HT1080 (cell line): Measurements from ENCODE around the gene SS18L1. TPM values are rescaled to one million over a fixed set of nuclear protein-coding genes. Genes with fewer than 3 reads are reported as not detected.

Source experiments
- DNase-seq: peaks from one replicate; pipeline ENCODE4 v3.0.0-alpha.2; 2015; ENCODE audit warnings: low read depth
- total RNA-seq: library from RNA; depleted of rRNA; stranded (reverse); fragments of >200 nt; shearing (Covaris generic); gene quantifications from 2 replicates; pipeline ENCODE4 v1.2.3, GENCODE V29; 2014

The SS18L1 gene
- total RNA-seq, 1 experiment from 2014 or later, result 12.8 TPM

DNA sequence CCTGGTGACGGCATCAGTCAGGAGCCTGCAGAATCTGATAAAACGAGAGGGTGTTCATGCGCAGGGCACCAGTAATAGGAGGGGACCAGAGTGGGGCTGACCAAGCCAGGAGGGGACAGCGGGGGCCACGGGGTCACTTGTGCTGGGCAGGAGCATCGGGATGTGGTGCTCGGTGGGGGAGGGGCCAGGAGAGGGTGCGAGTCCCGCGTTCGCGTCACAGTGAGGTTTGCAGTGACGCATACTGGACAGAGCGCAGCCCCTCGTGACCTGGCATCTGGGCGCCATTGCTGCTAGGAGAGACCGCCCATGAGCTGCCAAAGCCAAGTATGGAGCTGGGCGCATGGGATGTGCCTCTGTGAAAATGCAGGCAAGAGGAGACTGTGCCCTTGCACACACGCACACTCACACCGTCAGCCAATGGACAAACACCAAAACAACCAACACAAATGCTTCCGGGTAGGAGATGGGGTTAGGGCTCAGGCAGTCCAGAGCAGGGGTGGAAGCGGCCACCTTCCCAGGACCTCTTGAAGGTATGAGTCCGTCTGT, 25.4 kb downstream of the SS18L1 start:
- DNase-seq, result no peak

DNA sequence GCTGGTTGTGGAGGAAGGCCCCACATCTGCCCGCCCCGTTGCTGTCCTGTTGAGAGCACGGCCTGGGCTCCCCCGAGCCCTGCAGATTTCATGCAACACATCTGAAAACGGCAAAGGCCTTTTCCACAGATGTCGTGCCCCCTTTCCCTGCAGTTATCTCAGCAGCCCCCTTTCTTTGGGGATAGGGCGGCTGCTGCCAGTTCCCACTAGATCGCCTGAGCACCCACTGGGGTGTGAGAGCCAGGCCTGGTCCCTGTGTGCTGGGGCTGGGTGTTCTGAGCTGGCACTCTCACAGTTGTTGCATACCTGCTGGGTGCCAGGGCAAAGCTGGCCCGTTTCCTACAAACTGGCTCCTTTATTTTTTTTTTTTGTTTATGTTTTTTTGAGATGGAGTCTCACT, 27.0 kb downstream of the SS18L1 start:
- no peak for DNase-seq

DNA sequence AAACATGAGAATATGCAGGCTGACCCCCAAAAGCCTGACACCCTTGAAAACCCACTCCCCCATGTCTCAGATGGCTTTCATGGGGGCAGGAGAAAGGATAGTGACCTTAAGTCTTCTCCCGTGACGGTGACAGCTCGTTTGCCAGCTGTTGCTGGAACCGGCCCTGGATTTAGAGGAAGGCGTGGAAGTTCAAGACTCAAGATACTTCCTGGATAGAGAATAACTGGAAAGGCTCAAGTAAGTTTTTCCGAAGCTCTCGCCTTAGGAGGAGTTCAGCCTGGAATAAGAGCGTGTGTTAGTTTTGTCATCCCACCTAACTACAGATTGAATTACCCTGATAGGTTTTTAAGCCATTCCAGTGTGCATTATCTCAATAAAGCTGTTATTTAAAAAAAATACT, 27.7 kb downstream of the SS18L1 start:
- no peak for DNase-seq

DNA sequence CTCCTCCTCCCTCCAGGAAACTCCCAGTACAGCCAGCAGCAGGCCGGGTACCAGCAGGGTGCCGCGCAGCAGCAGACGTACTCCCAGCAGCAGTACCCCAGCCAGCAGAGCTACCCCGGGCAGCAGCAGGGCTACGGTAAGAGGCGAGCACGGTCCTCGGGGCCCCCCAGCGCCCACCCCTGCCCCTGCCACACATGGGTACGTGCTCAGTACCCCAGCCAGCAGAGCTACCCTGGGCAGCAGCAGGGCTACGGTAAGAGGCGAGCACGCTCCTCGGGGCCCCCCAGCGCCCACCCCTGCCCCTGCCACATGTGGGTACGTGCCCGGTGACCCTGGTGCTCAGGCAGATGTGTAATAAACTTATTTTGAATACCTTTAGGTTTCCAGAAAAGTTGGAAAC, 29.1 kb downstream of the SS18L1 start:
- no peak for DNase-seq

DNA sequence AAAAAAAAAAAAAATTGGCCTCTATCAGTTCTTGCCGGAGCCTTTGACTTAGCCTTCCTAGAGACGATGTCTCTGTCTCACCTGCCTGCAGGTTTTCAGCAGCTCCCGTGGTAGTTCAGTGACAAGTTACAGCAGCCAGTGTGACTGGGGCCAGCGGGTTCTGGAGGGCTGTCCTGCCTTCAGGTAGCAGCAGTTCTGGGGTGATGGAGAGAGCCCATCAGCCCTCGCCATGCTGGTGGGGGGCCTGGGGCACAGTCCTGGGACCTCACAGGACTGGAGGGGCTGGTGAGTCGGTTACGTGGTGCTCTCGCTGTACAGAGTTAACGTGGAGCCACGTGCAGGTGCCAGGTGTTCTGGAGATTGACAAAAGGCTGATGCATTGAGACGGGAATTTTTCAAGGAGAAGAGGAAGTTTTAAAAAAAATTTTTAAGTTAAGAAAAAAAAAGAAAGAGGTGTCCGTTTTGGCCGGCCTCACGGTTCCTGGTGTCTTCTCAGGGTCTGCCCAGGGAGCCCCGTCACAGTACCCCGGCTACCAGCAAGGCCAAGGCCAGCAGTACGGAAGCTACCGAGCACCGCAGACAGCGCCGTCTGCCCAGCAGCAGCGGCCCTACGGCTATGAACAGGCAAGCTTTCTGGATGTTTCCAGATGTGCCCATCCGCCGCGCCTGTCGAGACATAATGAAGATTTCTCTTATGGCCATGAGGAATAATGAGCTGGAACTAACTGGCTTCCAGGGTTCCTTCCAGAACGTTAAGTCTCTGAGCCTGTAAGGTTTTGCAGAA, 30.6 kb downstream of the SS18L1 start:
- DNase-seq, result no peak

DNA sequence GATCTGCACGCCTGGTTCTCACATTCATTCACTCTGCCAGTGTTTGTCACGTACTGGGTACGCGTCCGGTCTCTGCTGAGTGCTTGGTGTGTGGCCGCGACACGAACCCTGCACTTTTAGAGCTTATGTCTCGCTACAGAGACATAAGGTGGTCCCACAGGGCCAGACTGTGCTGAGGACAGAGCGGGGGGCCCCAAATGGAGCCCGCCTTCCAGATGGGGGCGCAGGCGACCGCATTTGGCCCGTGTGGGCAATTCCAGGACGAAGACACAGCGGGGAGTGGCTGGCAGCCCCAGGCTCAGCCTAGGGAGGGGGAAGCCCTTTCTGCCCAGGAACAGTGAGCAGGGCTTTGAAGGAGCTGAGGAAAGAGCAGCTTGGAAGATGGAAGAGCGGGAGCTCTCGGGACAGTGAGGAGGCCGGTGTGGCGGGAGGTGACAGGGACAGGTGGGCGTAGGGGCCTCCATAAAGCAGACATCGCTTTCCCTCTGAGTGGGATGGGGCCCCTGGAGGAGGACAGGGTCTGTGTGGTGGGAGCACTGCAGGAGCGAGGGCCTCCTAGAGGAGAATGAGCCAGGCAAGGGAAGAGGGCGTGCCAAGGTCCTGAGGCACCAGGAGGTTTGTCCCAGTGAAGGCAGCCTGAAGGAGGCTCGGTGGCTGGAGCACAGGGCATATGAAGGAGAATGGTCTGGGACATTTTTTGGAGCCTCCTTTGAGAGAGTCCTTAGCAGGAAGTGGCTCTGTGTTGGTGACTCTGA, 31.5 kb downstream of the SS18L1 start:
- no peak for DNase-seq

DNA sequence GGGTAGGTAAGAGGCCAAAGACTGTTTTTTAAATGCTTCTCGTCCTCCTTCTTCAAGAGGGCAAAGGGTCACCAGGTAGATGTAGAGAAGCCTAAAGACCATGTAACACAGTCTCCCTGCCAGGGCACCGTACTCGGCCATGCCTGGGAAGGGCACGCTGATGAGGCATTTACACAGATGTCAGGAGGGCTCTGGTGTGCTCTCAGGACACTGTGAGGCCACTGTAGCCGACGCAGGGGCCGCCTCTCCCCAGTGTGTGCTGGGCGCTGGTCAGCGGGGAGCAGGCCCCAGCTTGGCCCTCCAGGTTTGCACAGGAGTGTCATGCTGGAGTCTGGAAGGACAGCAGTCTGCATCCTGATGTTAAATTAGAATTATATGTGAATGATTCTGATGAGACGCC, 32.1 kb downstream of the SS18L1 start:
- no peak for DNase-seq

DNA sequence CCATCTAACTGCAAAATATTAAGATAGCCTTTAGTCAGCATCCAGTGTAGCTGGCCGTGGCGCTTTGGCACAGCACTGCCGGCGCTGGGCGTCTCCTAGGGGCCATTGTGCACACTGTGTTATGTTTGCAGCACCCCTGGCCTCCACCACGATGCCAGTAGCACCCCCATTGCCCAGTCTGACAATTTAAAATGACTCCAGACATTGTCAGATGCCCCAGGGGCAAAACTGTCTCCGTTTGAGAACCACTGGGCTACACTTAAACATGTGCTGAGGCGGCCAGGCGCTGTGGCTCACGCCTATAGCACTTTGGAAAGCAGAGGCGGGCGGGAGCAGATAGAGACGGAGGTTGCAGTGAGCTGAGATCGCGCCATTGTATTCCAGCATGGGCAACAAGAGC, 33.3 kb downstream of the SS18L1 start:
- no peak for DNase-seq

DNA sequence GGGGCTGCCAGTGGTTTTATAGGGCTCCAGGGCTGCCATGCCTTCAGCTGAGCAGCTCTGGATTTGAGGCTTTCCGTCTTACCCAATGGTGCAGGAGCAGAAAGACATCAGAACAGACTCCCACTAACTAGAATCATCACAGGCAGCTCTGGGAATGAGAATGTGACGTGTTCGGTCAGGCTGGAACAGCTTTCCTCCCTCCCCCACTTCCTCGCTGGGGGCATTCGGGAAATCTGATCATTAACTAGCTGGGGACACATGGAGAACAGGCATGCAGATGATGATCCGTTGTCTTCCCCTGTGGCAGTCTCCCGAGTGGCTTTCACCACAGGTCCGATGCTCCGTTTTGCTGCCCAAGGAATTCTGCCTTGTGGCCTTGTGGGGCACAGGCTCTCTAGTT, 33.7 kb downstream of the SS18L1 start:
- DNase-seq, result no peak

DNA sequence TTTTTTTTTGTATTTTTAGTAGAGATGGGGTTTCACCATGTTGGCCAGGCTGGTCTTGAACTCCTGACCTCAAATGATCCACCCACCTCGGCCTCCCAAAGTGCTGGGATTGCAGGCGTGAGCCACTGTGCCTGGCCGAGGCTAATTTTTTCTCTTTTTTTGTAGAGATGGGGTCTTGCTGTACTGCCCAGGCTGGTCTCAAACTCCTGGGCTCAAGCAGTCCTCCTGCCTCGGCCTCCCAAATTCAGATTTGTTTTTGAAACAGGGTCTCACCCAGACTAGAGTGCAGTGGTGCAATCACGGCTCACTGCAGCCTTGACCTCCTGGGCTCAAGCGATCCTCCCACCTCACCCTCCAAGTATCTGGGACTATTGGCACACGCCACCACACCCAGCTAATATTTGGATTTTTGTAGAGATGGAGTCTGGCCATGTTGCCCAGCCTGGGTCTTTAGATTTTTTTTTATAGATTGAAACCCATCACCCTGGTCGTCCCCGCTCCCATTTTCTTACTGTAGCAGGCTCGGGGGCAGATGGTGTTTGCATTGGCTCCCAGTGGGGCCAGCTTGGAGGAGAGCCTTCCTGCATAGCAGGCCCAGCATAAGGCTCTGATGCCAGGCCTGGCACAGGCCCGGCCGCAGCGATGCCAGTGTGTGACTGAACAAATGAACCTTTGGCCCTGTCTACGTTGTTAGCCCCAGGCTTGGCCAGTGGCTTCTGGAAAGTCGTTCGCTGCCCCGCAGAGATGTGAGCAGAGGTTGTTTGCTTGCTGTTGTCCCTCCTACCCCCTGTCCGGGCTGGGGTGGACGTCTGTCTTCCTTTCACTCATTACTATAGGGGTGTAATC, 35.0 kb downstream of the SS18L1 start:
- no peak for DNase-seq

DNA sequence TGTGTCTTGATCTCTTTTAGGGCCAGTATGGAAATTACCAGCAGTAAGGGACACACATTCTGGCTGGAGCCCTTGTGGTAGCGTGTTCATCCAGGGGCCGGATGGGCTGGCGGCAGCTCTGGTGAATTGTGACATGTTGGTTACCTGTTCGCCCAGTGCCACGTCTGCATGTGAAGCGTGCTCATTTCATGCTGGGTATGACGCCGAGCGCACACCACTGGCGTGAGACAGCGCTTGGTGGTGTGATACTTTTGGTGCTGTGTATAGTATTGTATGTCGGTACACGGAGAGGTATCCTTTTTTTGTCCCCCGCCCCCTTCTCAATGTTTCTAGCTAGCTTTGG, 35.6 kb downstream of the SS18L1 start:
- no peak for DNase-seq

DNA sequence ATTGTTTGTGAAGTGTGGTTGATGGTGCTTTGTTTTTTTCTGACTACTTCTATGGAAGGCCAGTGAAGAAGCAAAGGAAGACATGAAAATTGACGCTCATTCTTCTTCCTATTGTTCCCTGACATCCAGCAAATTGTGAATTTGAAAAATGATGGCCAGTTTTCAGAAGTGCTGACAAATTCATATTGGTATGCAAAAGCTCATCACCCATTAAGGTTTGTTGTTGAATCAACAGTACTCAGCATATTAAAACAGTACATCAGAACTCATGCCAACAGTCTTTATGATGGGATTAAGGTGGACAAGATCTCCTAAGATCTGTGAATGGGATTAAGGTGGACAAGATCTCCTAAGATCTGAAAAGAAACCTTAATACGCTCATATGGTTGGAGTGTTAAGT, 38.2 kb downstream of the SS18L1 start:
- DNase-seq, result no peak

DNA sequence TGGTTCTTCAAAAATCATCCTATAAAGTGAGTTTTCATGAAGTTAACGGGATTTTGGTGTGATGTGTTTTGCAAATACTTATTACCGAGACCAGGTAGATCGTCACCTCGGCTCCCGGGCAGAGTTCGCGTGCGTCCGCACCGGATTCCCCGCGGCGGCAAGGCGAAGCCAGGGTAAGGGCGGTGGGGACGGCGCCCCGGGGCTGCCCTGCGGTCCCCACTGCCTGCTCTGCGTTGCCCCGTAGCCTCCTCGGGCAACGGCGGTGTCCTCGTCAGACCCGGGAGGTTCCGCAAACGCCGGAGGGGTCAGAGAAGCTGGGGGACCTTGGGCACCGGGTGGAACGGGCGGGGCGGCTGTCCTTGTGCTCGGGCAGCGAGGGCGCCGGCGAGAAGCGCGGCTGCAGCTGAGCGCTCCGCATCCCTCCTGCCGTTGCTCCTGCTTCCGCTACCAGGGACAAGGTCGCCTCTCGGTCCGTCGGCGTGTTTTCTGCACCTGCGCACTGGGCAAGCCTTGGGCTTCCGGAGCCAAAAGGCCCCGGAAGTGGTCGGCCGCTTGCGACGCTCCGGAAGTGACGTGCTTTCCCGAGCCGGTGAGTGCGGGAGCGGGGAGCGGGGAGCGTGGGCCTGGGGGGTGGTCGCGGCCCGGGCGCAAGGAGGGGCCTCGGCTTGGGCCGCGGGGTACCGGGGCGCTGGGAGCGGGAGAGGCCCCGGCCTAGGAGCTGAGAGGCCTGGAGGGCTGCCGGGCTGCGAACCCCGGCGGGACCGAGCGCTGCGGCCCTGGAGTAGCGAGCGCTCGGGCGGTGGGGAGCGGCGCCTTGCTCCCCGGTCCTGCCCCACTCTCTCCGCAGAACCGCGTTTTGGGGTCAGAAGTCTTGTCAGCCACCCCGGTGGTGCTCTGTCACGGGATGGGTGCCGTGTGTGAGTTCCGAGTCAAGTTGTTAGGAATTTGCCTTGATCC, 39.2 kb downstream of the SS18L1 start, which contains the start of gene MTG2:
MTG2 (plus strand) TSS at position 560 of the 957 bp plus-strand sequence. CDS start 10,393 bp downstream, outside the sequence.
- DNase-seq, result peak; percentile 90

DNA sequence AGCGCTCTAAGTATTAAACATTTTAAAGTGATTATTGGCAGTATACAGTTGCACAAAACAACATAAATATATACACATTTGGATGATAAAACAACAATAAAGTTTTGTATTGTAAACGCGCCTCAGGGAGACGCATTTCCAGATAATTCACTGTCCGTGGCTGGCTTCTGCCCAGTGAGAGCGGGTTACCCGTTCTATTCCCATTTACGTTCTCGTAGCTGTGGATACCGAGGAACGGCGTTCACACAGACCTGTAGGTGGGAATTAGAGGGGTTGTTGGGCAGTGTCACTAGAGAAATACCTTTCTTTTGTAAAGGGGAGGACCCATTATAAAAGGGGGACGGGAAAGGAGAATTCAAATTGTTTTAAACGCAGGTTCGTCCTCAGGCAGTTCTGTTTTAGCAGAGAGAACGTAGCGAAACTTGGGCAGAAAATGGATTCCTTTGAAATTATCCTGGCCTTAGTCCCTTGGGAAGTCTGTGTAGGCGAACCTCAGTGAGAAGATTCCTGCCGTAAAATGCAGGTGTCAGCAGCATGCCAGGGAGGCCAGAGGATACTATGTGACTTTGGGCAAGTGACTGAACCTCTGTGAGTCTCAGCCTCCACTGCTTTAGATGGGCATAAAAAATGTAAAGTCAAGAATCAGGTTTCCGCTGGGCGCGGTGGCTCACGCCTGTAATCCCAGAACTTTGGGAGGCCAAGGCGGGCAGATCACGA, 40.0 kb downstream of the SS18L1 start:
- no peak for DNase-seq

DNA sequence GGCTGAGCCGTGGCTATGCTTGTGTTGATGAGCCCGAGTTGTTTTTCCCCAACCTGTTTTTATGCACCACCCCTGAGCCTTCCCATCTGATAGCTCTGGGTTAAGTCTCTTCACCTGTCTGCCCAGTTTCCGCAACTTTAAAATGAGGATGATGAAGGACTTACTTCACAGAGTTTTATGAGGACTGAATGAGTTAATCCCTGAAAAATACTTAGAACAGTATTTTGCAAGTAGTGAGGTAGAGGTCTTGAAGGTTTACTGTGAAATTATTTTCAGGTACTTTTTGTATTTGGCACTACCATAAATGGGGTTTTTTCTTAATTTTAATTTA, 42.5 kb downstream of the SS18L1 start:
- no peak for DNase-seq

DNA sequence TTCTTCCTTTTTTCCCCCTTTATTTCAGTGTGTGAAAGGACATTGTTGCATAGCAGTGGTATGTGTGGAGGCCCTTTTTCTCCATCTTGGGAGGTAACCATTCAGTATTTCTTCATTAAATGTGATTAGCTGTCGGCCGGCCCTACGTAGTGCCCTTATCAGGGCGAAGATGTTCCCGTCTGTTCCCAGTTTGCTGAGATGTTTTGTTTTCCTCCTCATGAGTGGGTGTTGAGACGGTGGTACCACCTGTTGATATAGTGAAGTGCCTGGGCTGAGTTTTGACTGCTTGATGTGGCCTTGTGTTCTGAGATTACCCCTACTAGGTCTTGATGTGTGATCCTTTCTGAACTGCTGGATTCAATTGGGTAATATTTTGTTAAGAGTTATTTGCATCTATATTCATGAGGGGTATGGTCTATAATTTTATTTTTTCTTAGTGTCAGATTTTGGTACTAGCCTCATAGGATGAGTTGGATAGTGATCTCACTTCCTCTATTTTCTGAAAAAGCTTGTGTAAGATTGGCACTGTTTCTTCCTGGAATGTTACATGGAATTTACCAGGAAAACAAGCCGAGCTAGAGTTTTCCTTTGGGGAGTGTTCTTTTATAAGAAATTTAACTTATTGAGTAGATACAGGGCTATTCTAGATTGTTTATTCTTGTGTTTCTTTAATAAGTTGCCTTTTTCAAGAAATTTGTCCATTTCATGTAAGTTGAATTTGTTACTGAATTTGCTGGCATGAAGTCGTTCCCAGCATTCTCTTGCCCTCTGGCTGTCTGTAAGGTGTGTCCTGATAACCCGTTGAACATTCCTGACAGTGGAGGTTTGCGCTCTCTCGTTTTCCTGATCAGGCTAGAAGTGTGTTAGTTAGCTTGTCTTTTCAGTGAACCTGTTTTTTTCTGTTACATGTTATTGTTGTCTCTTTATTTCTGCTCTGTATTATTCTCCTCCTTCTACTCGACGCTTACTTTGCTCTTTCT, 43.6 kb downstream of the SS18L1 start:
- DNase-seq, result no peak

DNA sequence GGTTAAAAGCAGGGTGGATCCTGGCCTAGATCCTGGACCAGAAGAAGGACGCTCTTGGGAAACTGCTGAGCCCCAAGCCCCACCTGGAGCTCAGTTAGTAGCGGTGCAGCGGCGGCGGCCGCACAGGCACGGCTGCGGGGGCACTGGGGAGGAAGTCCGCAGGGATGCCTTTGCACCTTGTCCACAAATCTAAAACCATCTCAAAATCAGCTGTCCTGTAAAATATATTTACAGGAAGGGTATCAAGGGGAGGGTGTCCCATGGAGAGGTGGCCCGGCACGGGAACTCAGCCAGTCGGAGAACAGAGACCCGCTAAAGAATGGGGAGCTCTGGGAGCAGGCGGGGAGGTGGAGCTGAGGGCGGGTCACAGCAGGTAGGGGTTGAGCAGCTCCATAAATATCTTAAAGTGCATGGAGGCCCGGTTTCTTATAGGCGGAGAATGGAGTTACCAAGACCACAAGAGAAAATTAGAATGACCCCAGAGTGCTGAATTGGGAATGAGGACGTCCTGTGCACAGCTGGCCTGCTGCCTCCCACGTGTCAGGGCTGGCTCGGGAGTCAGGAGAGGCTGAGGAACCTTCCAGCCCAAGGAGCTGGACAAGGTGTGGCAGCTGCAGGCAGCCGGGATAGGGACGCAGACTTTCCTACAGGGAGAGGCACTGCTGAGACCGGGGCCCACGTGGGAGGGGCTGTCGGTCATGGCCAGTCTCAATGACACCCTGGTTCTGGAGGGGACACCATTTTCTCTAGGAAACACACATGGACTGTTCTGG, 47.3 kb downstream of the SS18L1 start:
- DNase-seq, result no peak
